ENCODE data around the gene PRUNE1.

Gene PRUNE1

DNA sequence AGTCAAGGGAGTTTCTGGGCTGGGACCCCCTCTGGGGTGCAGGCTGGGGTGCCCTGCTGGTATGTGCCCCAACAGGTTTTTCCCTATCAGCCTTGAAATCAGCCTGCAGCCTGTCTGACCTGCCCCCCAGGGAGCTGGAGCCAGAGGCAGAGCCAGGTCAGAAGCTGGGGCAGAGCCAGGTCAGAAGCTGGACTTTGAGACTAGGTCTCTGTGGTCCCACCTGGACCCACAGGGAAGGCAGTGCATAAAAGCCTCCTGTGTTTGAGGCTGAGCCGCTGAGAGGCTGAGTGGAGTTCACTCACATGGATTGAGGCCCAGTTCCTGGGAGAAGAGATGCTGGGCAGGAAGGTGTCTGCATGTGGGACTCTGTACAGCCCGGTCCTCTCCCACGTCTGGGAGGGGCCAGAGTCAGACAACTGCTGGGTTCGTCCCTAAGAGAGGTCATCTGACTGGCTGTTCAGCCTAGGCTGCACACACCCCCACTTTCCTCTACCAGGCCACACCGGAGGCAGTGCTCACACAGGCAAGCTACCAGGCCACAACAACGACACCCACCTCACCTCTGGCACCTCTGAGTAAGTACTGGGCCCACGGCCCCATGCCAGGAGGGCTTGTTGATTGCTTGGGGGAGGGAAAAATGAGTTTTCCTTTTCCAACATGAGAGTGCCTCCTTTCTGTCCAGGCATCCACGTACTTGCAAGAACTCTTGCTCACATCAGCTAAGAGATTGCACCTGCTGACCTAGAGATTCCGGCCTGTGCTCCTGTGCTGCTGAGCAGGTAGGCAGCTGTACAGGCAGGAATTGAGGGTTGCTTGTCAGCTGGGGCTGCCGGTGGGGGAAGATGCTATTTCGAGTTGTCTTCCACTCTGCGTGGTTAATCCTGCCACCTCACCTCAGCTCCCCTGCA, 26.2 kb upstream of the PRUNE1 start, which contains the start of gene ANXA9:
Gene ANXA9 (plus strand): TSS at position 488 of the 908 bp plus-strand sequence. CDS start 814 bp downstream, outside the sequence.
- Histone ChIP-seq H2BK120ac (ENCODE audit: low read depth, low read length) (no peak within 1 kb of the TSS), H3K27me3 (ENCODE audit: control insufficient read depth in 1 of 2, insufficient read depth in 1 of 2, low read length in 2 of 2) (peaks cover 0 to 3% of the 10 kb centered on the region in 2 experiments), H3K4me3 (ENCODE audit: insufficient read depth in 1 of 2, low read depth in 1 of 2, low read length in 2 of 2) (no peak within 1 kb of the TSS), H3K14ac (ENCODE audit: low read length in 2 of 2) (no peak within 1 kb of the TSS), H3K9ac (ENCODE audit: low read length) (no peak within 1 kb of the TSS), H3K4ac (ENCODE audit: low read depth in 1 of 2, low read length in 2 of 2) (peak within 1 kb of the TSS in 1 of 2 experiments; percentile 27), H3K9me3 (ENCODE audit: control insufficient read depth, low read length) (no peaks in the 10 kb centered on the region), H3K36me3 (ENCODE audit: control insufficient read depth in 1 of 2, insufficient read depth in 2 of 2, low read depth in 1 of 2, low read length in 2 of 2) (no peaks in the 10 kb centered on the region), H2AK5ac (ENCODE audit: low read length, severe bottlenecking) (no peak within 1 kb of the TSS), H3K23ac (ENCODE audit: low read length in 2 of 2) (no peak within 1 kb of the TSS), H4K8ac (ENCODE audit: low read length) (peak within 1 kb of the TSS; percentile 56), H3K27ac (ENCODE audit: low read length, poor library complexity, severe bottlenecking) (no peak within 1 kb of the TSS), H2BK15ac (ENCODE audit: low read depth, poor library complexity, severe bottlenecking) (no peak within 1 kb of the TSS), H4K91ac (ENCODE audit: low read length) (peak within 1 kb of the TSS; percentile 34), H2AFZ (ENCODE audit: low read depth, low read length) (peak within 1 kb of the TSS; percentile 34), H3K18ac (ENCODE audit: low read depth in 1 of 2, low read length in 2 of 2) (no peak within 1 kb of the TSS), H2BK5ac (ENCODE audit: low read depth, low read length, poor library complexity, severe bottlenecking) (no peak within 1 kb of the TSS), H2BK12ac (ENCODE audit: low read length in 2 of 2) (peak within 1 kb of the TSS in 1 of 2 experiments; percentile 29), H3K4me1 (ENCODE audit: control insufficient read depth, insufficient read depth, low read depth, low read length) (peaks cover 27% of the 10 kb centered on the region), H3K4me2 (ENCODE audit: low read length, poor library complexity, severe bottlenecking) (no peak within 1 kb of the TSS), H3K79me1 (replicated peaks; ENCODE audit: low read length, poor library complexity, severe bottlenecking) (no peaks in the 10 kb centered on the region)
- WGBS = 75% methylated on average over 9 of the region's 12 CpGs
- DNase-seq = peak; percentile 30

DNA sequence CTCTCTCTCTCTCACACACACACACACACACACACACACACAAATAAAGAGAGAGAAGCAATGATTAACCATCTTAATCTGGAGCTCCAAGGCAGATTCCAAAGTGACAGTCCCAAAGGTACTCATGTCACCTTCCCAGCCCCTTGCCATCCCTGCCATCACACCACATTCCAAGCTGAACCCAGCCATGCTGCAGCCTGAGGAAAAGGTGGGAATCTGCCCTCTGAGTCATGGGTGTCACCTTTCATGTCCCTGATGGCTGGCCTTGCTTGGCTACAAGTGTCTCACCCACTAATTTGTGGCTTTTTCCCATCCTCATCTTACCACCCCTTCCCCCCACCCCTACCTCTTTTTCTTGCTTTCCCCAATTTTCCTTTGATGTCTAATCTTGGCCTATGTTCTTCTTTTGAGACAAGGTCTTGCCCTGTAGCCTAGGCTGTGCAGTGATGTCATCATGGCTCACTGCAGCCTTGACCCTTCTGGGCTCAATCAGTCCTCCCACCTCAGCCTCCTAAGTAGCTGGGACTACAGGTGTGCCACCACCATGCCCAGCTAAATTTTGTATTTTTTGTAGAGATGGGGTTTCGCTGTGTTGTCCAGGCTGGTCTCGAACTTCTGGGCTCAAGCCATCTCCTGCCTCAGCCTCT, 22.9 kb upstream of the PRUNE1 start:
- Histone ChIP-seq H3K9me3 (ENCODE audit: control insufficient read depth, low read length) (no peaks in the 10 kb centered on the region), H3K4me1 (ENCODE audit: control insufficient read depth, insufficient read depth, low read depth, low read length) (peaks cover 20% of the 10 kb centered on the region), H3K27ac (ENCODE audit: low read length, poor library complexity, severe bottlenecking) (no peak overlapping the region), H3K36me3 (ENCODE audit: control insufficient read depth in 1 of 2, insufficient read depth in 2 of 2, low read depth in 1 of 2, low read length in 2 of 2) (no peaks in the 10 kb centered on the region), H3K23ac (ENCODE audit: low read length in 2 of 2) (no peak overlapping the region), H2BK120ac (ENCODE audit: low read depth, low read length) (no peak overlapping the region), H3K14ac (ENCODE audit: low read length in 2 of 2) (no peak overlapping the region), H2AFZ (ENCODE audit: low read depth, low read length) (no peak overlapping the region), H3K18ac (ENCODE audit: low read depth in 1 of 2, low read length in 2 of 2) (no peak overlapping the region), H4K91ac (ENCODE audit: low read length) (no peak overlapping the region), H3K27me3 (ENCODE audit: control insufficient read depth in 1 of 2, insufficient read depth in 1 of 2, low read length in 2 of 2) (peaks cover 0 to 3% of the 10 kb centered on the region in 2 experiments), H3K4me3 (ENCODE audit: insufficient read depth in 1 of 2, low read depth in 1 of 2, low read length in 2 of 2) (no peak overlapping the region), H3K79me1 (replicated peaks; ENCODE audit: low read length, poor library complexity, severe bottlenecking) (no peaks in the 10 kb centered on the region), H2BK12ac (ENCODE audit: low read length in 2 of 2) (no peak overlapping the region), H4K8ac (ENCODE audit: low read length) (no peak overlapping the region), H3K4me2 (ENCODE audit: low read length, poor library complexity, severe bottlenecking) (no peak overlapping the region), H3K9ac (ENCODE audit: low read length) (no peak overlapping the region), H2BK5ac (ENCODE audit: low read depth, low read length, poor library complexity, severe bottlenecking) (no peak overlapping the region), H3K4ac (ENCODE audit: low read depth in 1 of 2, low read length in 2 of 2) (no peak overlapping the region), H2BK15ac (ENCODE audit: low read depth, poor library complexity, severe bottlenecking) (no peak overlapping the region), H2AK5ac (ENCODE audit: low read length, severe bottlenecking) (no peak overlapping the region)
- DNase-seq = no peak
- 92% methylated on average over 2 of the region's 2 CpGs for WGBS

DNA sequence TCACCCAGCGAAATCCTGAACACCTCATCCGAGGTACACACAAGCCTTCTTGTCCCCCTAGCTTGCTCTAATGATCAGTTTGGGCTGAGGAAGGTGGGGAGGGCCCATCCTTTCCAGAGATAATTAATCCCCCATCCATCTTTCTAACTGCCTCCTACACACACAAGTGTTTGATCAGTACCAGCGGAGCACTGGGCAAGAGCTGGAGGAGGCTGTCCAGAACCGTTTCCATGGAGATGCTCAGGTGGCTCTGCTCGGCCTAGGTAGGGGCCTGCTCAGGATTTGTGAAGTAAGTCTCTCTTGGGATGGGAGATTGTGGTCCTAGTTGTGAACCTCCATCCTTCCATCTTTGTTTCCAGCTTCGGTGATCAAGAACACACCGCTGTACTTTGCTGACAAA, 20.3 kb upstream of the PRUNE1 start:
- Histone ChIP-seq H3K27me3 (ENCODE audit: control insufficient read depth in 1 of 2, insufficient read depth in 1 of 2, low read length in 2 of 2) (peaks cover 0 to 3% of the 10 kb centered on the region in 2 experiments), H3K4ac (ENCODE audit: low read depth in 1 of 2, low read length in 2 of 2) (no peak overlapping the region), H3K4me2 (ENCODE audit: low read length, poor library complexity, severe bottlenecking) (no peak overlapping the region), H3K23ac (ENCODE audit: low read length in 2 of 2) (no peak overlapping the region), H3K9me3 (ENCODE audit: control insufficient read depth, low read length) (no peaks in the 10 kb centered on the region), H2BK12ac (ENCODE audit: low read length in 2 of 2) (no peak overlapping the region), H3K79me1 (replicated peaks; ENCODE audit: low read length, poor library complexity, severe bottlenecking) (no peaks in the 10 kb centered on the region), H2AK5ac (ENCODE audit: low read length, severe bottlenecking) (no peak overlapping the region), H3K9ac (ENCODE audit: low read length) (no peak overlapping the region), H2BK120ac (ENCODE audit: low read depth, low read length) (no peak overlapping the region), H3K36me3 (ENCODE audit: control insufficient read depth in 1 of 2, insufficient read depth in 2 of 2, low read depth in 1 of 2, low read length in 2 of 2) (no peaks in the 10 kb centered on the region), H3K18ac (ENCODE audit: low read depth in 1 of 2, low read length in 2 of 2) (no peak overlapping the region), H3K14ac (ENCODE audit: low read length in 2 of 2) (no peak overlapping the region), H4K91ac (ENCODE audit: low read length) (no peak overlapping the region), H3K4me3 (ENCODE audit: insufficient read depth in 1 of 2, low read depth in 1 of 2, low read length in 2 of 2) (no peak overlapping the region), H4K8ac (ENCODE audit: low read length) (no peak overlapping the region), H3K4me1 (ENCODE audit: control insufficient read depth, insufficient read depth, low read depth, low read length) (peaks cover 7% of the 10 kb centered on the region), H2BK15ac (ENCODE audit: low read depth, poor library complexity, severe bottlenecking) (no peak overlapping the region), H3K27ac (ENCODE audit: low read length, poor library complexity, severe bottlenecking) (no peak overlapping the region), H2BK5ac (ENCODE audit: low read depth, low read length, poor library complexity, severe bottlenecking) (no peak overlapping the region), H2AFZ (ENCODE audit: low read depth, low read length) (no peak overlapping the region)
- WGBS = 85% methylated on average over 4 of the region's 7 CpGs
- DNase-seq = no peak

DNA sequence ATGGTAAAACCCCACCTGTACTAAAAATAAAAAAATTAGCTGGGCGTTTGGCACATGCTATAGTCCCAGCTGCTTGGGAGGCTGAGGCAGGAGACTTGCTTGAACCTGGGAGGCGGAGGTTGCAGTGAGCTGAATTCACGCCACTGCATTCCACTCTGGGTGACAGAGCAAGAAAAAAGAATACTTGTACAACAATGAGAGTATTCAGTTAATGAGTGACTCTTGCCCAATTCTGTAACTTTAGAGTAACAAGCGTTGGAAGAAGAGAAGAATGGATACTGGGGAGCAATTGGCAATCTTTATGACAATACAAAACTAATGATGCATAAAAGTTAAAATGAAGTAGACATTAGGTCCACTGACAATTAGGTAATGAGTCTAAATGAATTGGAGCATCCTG, 15.6 kb upstream of the PRUNE1 start:
- WGBS = 86% methylated on average over 4 of the region's 4 CpGs
- Histone ChIP-seq H3K9ac (ENCODE audit: low read length) (no peak overlapping the region), H3K4ac (ENCODE audit: low read depth in 1 of 2, low read length in 2 of 2) (no peak overlapping the region), H3K4me1 (ENCODE audit: control insufficient read depth, insufficient read depth, low read depth, low read length) (peaks cover 10% of the 10 kb centered on the region), H3K4me2 (ENCODE audit: low read length, poor library complexity, severe bottlenecking) (no peak overlapping the region), H3K27ac (ENCODE audit: low read length, poor library complexity, severe bottlenecking) (no peak overlapping the region), H3K79me1 (replicated peaks; ENCODE audit: low read length, poor library complexity, severe bottlenecking) (no peaks in the 10 kb centered on the region), H3K14ac (ENCODE audit: low read length in 2 of 2) (no peak overlapping the region), H3K9me3 (ENCODE audit: control insufficient read depth, low read length) (no peaks in the 10 kb centered on the region), H2BK12ac (ENCODE audit: low read length in 2 of 2) (no peak overlapping the region), H3K23ac (ENCODE audit: low read length in 2 of 2) (no peak overlapping the region), H4K8ac (ENCODE audit: low read length) (no peak overlapping the region), H2AFZ (ENCODE audit: low read depth, low read length) (no peak overlapping the region), H3K4me3 (ENCODE audit: insufficient read depth in 1 of 2, low read depth in 1 of 2, low read length in 2 of 2) (no peak overlapping the region), H3K18ac (ENCODE audit: low read depth in 1 of 2, low read length in 2 of 2) (no peak overlapping the region), H2BK15ac (ENCODE audit: low read depth, poor library complexity, severe bottlenecking) (no peak overlapping the region), H2AK5ac (ENCODE audit: low read length, severe bottlenecking) (no peak overlapping the region), H2BK120ac (ENCODE audit: low read depth, low read length) (no peak overlapping the region), H4K91ac (ENCODE audit: low read length) (no peak overlapping the region), H3K27me3 (ENCODE audit: control insufficient read depth in 1 of 2, insufficient read depth in 1 of 2, low read length in 2 of 2) (no peaks in the 10 kb centered on the region), H2BK5ac (ENCODE audit: low read depth, low read length, poor library complexity, severe bottlenecking) (no peak overlapping the region), H3K36me3 (ENCODE audit: control insufficient read depth in 1 of 2, insufficient read depth in 2 of 2, low read depth in 1 of 2, low read length in 2 of 2) (peaks cover 10 to 13% of the 10 kb centered on the region in 2 experiments)
- DNase-seq = no peak
